CD1c-positive myeloid dendritic cell (primary cell): ENCODE measurements around the gene TGM2.

ENCODE experiments used
- DNase-seq: peaks from one replicate; pipeline ENCODE4 v3.0.0-alpha.2; 2016; ENCODE audit errors: extremely low spot score

The TGM2 gene

DNA sequence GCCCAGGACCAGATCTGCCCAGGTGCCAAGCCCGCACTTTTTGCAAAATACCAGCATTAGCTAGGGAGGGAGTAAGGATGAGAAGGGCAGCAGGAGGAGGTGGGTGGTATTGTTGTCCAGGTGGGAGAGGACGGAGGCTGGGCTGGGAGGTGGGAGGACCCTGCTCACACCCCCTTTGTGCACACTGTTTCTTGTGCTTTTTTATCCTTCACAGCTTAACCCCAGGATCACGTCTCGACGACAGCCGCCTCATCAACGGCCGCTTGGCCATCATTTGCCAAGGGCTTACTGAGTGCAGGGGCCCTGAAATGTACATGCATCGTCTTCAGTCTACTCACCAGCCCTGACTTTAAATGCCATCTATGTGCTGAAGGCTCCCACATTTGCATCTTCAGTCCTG is 12.1 kb upstream of the TGM2 start:
- DNase-seq = no peak

GRCh38 chr20:38175304-38176180 is 10.5 kb upstream of the TGM2 start:
- no peak for DNase-seq

GRCh38 chr20:38173237-38174156 is 8.4 kb upstream of the TGM2 start:
- peak; percentile 60 for DNase-seq

GRCh38 chr20:38172408-38172807 is 7.3 kb upstream of the TGM2 start:
- DNase-seq = no peak

- DNase-seq = no peak
Measured at GRCh38 chr20:38171675-38172043, 6.6 kb upstream of the TGM2 start.

DNA sequence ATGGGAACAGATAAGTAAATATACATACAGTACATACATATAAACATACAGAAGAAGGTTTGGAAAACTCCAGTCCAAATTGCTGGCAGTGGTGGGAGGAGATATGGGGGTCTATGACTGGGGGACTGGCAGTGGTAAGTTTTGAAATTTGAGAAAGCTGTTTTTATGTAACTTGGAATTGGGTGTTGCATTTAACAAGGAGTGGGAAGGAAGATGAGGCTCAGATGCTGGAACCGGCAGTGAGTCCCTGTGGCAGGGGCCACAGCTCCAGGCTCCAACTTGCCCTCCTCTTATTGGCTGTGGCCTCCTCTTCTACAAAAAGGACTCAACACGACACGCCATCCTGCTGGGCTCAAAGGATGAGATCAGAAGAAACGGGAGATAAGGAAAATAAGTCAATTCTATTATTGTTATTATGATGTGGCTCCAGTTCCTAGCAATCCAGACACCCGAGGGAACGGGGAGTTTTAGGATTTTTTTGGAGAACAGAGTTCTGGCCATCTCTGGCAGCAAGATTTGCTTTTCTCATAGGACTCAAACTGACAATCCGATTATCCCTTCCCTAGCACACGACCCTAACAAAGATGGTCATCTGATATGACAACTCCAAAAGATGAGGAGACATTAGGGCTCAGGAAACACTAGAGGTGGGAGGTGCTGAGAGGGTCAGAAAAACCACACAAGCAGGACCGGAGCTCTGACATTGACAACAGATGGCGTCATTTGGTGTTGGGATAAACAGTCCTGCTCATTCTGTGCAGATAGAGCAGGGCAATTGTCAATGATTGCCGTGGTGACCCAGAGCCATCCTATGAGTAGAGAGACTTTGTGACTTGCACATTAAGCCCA is 6.0 kb upstream of the TGM2 start:
- DNase-seq = no peak

DNA sequence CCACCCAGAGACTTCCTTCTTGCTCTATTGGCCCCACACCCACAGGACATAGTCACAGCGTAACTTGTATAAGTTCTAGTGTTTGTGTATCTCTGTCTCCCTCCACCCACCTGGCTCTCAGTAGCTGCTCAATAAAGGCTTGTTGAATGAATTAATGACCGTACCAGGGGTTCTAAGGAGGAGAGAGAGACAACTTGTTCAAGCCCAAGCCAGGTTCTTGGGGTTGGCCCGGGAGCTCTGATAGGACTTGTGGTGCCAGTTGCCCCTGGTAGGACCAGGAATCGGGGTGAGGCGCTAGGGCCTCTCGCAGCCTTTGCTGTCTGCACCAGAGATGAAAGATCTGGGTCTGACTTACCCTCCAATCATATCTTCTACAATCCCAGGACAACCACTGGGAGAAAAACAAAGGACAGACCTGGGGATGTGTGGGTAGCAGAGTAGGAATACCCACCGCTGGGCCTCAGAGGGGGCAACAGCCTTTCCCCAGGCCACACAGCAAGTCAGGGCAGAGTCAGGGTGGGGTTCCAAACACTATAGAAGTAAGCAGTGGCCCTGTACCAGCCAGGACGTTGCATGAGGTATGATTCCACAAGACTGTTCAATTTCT is 5.3 kb upstream of the TGM2 start:
- no peak for DNase-seq

DNA sequence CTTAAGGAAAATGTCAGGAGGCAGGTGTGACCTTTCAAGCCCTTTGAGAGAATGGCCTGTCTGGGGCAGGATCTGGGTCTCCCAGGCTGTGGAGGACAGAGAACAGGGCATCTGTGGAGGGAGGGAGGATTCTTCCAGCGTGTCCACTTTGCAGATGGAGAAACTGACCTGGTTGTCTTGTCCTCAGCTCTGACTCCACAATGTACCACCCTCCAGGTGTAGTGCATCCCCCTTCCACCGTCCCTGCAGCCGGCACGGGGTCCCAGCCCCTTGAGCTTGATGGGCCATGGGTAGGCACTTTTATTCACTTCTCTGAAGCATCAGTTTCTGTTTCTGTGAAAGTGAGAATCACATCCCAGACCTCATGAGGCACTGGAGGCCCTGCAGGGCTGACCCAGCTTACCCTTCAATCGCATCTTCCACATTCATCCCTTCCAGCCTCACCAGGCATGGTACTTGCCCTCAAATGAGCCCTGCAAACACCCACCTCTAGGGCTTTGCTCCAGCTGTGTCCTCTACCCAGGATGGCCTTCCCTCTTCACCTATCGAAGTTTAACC is 4.6 kb upstream of the TGM2 start:
- DNase-seq = no peak

GRCh38 chr20:38168791-38169589 is 3.9 kb upstream of the TGM2 start:
- peak; percentile 88 for DNase-seq

DNA sequence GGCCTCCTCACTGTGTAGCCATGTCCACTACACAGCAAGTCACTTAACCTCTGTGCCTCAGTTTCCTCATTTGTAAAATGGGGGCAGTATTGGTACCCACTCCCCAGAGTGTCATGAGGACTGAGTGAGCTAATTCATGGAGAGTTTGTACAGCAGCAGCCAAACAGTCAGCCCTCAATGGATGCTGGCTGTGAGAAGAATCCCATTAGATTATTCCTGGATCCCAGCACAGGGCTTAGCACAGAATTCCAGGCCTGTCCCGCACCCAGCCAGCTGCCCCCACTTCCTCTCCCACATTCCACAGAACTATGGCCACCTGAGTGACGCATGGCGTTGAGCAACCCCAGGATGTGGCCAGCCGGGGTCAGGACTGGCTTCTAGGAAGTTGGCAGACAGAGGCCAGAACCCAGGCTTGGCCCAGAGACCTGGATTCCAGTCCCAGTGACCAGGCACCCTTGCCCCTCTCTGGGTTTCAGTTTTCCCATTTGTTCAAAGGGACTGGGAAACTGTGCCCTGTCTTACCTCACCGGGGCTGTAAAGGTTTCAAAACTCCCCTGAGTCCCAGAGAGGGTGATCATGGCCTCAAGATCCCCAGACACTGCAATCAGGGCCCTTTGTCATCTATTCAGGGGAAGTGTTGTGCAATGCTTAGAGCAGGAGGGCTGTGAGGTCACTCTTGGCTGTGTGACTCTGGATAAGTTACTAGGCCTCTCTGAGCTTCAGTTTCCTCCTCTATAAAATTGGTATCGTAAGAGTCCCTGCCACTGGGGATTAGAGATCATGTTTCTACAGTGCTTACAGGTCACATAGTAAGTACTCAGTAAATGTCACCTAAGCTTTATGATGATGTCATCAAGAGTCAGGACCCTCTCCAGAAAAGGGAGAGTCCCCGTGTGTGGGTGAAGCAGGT is 3.0 kb upstream of the TGM2 start:
- peak; percentile 91 for DNase-seq

DNA sequence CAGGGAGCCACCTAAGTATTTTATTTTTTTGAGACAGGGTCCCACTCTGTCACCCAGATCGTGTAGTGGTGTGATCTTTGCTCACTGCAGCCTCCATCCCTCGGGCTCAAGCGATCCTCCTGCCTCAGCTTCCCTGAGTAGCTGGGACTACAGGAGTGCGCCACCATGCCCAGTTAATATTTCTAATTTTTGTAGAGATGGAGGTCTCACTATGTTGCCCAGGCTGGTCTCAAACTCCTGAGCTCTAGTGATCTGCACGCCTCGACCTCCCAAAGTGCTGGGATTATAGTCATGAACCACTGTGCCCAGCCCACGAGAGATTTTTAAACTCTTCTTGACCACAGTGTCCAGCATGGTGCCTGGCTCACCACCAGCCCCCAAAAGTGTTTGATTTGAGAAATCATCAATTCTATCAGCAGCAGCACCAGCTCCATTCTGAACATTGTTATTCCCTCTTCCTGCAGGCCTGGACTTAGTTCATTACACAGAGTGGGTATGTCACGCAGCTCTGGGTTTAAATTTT is 2.3 kb upstream of the TGM2 start:
- no peak for DNase-seq

- peak; percentile 44 for DNase-seq
Measured at GRCh38 chr20:38166703-38167233, 1.7 kb upstream of the TGM2 start.

DNA sequence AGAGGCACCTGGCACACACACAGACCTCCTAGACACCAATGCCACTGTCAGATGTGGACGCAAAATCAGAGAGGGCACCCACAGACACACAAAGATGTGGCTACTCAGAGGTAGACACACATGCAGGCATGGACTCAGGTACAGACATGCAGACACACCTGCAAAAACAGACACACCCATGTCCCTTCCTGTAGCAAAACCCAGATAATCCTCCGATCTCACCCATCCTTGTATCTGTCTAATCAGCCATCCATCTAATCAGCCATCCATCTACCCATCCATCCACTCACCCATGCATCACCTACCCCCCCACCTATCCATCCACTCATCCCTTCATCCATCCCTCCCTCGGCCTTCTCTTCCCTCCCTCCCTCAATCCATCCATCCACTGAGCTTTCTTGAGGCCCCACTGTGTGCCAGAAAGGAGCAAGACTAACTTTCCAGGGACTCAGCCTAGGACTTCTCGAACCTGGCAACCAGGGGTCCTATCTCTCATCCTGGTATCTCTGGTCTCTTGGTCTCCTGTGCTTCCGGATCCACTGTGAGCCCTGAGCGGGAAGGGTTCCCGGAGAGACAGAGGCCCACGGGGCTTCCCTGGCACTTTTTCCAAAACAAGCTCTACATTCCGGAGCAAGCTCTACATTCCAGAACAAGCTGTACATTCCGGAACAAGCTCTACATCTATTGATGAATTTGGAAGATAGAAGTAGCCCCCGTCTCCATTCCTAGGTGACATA is 1.1 kb upstream of the TGM2 start:
- DNase-seq = no peak

DNA sequence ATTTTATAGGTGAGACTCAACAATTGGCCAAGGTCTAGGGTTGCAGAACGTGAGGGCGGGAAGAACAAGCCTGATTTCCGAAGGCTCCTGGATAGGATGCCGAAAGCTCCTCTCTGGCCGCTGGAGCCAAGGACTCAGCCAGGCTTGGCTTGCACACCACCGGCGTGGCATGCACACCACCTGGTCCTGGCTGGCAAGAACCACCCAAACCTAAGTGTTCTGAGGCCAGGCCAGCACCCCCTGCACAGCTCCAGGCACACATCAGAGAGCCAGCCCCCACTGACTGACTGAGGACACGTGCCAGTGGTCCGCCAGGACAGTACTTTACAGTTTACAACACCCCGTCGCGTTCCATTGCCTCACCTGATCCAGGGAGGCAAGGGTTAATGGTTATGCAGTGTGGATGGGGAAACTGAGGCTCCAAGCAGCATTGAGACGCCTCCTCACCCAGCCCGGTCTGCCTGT is 414 bp downstream of the TGM2 start:
- DNase-seq = no peak

DNA sequence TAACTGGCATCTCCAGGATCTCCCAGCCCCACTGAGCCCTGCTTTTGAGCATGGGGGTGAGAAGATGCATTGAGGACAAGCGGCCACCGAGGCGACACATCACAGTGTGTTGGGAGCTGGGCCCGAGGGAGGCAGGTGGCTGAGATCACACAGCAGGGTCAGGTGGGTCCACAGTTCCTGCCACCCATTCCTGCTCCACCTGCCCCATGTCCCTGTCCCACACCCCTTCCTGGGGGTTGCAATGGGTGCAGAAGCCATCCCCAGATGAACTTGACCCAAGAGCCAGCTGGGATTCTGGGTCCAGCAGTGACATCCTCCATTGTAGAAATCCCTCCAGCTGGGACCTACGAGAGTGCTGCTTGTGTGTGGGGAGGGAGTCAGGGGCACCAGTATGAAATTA is 1.0 kb downstream of the TGM2 start:
- no peak for DNase-seq

DNA sequence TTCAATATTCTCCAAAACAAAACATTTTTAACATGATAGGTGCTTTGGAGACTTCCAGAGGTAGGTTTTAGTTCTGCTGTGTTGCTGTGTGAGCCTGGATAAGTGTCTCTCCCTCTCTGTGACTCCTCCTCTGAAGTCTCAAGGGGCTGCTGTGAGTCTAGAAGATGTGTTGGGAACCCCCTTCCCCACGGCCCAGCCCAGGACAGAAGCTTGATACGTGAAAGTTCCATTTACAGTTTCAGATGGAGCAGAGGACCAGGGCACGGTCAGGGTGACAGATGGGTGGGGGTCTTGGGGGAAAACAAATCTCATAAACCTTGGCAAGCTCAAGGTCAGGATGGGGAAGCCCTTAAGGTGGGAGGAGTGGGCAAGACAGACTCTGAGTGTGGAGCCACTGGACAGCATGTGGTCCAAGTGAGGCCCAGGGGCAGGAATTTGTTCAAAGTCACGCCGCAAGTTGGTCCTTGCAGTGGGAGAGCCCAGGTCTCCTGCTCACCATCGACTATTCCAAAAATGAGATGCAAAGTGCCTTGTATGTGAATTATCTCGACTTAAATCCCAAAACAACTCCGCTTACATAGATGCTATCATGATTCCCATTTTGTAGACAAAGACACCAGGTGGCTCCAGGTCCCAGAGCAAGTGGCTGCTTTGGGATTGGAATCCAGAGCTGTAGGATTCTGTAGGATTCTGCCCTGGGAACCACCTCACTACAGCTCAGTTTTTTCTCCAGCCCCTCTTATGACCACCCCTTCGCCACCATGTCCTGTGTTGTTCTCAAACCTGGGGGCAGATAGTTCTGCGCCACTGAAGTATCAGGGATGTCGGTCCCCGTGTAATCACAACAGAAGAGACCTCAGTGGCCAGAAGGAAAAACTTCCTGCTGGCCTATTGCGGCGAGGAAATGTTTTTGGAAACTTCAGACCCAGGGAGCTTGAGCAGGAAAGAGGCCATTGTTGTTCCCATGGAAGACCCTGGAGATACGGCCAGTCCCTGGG is 1.9 kb downstream of the TGM2 start:
- DNase-seq = no peak

DNA sequence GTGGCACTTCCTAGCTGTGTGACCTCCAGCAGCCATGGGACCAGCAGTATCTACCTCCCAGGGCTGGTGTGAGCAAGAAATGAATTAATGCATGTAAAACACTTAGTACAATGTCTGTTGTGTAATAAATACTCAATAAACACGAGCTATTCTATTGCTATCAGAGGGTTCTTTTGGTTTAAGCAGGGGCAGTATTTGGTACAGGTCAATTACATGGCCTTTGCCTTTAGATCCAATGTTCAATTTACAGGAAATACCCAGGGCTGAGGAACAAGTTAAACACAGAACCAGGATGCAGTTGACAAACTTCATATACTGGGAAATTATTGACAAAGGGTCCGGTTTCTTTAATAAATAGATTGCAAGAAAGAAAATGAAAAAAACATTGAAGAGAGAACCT is 2.9 kb downstream of the TGM2 start:
- no peak for DNase-seq
